COLO668 (cell line): ENCODE measurements around the gene PLEKHG4B.
A peak's percentile ranks its signal among the peaks of the same experiment; 100 is the strongest.

Experiments
- DNase-seq: peaks from one replicate; lab custom pipeline; 2025; ENCODE audit not compliant: unreplicated experiment; lab: John Stamatoyannopoulos, UW

Gene PLEKHG4B

DNA sequence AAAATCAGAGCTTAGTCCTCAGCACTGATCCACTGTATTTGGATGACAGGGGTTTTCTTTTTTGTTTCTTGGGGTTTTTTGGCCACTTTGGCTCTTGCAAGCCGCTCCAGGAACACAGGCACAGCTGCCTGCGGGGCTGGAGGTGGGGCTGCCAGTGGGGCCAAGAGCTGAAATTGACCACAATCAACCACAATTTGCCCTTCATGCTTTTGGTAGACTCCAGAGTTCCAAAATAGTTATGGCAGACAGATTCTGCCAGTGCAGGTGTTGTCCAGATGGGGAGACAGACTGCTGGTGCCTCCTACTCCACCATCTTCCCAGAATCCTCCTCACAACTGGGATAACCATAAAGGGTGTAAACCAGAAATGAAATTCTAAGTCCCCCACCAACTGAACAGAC is 36.5 kb downstream of the PLEKHG4B start:
- no peak for DNase-seq

DNA sequence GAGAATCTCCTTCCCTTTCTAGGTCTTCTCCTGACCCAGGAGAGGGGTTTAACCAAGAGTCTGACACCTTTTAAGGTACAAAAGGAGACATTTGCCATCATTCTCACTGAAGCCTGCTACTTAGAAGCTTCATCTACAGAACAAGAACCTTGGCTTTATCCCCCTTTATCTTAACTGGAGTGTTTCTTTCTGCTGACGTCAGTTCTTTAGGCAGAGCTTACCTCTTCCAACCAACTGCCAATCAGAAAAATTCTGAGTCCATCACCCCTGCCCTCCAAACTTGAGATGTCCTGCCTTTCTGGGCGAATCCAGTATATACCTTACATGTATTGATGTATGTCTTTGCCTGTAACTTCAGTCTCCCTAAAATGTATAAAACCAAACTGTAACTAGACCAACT is 37.2 kb downstream of the PLEKHG4B start:
- no peak for DNase-seq

DNA sequence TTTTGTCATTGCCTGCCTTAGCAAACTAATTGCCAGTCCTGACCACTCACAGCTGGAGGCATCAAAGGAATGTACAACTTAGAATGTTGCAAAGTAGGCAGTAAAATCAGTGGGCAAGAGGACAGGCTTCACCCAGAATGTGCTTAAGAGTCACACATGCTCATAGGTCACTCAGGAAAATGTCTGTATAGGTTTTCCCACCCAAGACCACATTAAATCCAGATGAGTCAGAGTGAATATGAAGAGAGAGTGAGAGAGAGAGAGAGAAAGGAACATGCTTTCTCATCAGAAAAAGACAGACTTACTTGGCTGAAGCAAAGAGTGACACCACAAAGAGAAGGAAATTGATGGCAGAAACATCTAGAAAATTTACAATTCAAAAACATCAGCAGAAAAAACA is 37.9 kb downstream of the PLEKHG4B start:
- DNase-seq: no peak

DNA sequence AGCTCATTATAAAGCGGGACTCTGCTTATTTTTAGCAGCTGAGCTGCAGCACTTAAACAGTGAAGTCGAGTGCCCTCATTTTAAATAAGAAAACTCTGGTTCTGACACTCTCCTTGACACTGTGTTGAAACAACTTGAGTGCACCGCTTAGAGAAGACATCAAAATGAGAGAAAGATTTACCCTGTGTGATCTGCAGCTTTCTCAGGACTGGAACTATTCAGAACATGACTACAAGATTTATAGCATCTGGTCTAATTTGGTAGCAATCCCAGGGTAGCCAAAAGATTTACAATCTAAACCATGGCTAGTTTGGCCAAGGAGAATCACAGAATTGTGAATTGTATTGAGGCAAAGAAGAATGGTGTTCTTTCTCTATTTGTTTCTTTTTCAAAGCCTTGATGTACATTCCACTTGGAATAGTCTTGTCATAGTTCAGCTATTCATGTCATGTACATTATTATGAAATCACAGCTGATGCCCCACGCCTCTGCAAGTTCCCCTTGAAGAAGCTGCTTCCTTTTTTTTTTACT is 38.7 kb downstream of the PLEKHG4B start:
- no peak for DNase-seq

DNA sequence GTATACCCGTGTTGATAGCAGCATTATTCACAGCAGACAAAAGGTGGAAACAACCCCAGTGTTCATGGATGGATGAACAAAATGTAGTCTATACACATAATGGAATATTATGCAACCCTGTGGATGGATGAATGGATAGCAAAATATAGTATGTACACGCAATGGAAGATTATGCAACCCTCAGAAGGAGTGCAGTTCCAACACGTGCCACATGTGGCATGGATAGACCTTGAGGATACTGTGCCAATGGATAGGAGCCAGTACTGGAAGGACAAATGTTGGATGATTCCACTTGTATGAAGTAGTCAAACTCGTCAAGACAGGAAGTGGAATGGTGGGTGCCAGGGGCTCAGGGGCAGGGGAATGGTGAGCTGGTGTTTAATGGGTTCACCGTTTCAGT is 44.9 kb downstream of the PLEKHG4B start:
- no peak for DNase-seq

DNA sequence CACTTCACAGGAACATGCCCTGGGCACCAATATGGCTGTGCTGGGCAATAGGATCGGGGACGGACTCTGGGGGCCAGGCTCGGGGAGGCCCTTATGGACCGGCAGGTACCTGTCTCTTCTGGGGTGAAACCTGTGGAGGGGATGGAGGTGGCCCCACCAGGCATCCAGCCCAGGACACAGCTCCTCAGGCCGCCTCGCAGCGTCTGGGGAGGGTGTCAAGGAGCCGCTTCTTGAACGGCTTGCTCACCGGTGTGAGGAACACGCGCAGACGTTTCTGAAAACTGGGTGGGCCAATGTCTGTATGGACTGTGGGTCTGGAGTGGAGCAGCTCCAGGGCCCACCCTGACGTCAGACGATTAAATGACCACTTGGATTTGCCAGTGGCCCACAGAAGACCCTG is 45.8 kb downstream of the PLEKHG4B start:
- DNase-seq: no peak

DNA sequence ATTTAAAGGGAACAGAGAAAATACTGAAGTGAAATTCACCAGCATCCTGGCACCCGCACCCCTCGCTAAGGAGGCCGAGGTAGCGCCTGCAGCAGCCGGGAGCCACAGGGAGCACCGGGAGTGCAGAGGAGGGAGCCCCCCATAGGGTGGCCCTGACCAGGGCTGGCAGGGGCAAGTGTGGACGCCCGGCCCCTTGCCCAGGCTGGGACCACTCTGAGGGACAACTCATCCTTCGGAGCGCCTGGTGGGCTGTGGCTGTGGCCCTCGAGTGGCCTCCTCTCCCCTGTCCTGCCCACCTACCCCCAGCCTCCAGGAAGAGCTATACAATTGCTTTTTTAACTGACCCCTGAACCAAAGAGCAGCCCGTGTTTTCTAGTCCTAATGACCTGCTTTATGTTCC is 47.0 kb downstream of the PLEKHG4B start:
- DNase-seq: no peak

DNA sequence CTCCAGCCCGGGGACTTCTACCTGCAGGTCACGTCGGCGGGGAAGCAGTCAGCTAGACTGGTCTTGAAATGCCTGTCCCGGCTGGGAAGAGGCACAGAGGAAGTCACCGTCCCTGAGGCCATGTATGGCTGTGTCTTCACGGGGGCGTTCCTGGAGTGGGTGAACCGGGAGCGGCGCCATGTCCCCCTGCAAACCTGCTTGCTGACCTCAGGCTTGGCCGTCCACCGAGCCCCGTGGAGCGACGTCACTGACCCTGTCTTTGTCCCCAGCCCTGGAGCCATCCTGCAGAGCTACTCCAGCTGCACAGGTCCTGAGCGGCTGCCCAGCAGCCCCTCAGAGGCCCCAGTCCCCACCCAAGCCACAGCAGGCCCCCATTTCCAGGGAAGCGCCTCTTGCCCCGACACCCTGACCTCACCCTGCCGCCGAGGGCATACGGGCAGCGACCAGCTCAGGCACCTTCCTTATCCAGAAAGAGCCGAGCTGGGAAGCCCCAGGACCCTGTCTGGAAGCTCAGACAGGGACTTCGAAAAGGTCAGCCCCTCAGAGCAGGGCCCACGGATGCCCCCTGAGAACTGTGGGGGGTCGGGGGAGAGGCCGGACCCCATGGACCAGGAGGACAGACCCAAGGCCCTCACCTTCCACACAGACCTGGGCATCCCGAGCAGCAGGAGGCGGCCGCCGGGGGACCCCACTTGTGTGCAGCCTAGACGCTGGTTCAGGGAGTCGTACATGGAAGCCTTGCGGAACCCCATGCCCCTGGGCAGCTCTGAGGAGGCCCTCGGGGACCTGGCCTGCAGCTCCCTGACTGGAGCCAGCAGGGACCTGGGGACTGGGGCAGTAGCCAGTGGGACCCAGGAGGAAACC is 47.8 kb downstream of the PLEKHG4B start:
- DNase-seq: no peak

DNA sequence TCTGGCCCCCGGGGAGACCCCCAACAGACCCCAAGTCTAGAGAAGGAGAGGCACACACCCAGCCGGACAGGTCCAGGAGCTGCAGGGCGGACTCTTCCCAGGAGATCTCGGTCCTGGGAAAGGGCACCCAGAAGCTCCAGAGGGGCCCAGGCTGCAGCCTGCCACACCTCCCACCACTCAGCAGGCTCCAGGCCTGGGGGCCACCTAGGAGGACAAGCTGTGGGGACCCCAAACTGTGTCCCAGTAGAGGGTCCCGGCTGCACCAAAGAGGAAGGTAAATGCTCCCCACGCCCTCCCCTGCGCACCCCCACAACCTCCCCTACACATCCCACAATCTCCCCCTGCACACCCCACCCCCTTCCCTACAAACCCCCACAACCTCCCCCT is 48.5 kb downstream of the PLEKHG4B start:
- no peak for DNase-seq

DNA sequence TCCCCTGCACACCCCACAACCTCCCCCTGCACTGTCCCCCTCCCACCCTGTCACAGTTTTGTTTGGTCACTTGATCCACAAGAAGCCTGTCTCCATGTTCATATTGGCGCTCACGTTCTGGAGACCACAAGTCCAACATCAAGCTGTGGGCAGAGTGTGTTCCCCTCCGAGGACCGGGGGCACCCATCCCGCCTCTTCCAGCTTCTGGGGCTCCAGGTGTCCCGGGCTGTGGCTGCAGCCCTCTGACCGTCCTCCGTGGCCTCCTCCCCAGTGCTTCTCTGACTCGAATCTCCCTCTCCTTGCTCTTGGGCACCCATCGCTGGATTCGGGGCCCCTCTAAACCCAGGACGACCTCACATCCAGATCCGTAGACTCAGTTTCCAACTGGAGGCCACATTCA is 49.2 kb downstream of the PLEKHG4B start:
- DNase-seq: no peak

DNA sequence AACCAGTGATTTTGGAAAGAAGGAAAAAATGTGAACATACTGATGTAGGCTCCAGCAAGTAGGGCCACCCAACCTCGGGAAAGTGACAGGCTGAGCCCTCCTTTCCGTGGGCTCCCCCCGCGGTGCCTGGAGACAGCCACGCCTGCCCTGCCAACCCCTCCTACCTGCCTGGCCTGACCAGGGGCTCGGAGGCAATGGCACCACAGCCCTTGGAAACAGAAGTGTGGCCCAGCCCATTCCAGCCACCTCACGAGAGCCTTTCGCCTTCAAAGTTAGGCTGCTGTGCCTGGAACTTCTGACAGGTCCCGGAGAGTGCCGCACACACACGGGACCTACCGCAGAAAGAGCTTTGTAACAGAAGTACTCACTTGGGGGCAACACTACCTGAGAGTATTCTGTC is 49.8 kb downstream of the PLEKHG4B start:
- DNase-seq: no peak

DNA sequence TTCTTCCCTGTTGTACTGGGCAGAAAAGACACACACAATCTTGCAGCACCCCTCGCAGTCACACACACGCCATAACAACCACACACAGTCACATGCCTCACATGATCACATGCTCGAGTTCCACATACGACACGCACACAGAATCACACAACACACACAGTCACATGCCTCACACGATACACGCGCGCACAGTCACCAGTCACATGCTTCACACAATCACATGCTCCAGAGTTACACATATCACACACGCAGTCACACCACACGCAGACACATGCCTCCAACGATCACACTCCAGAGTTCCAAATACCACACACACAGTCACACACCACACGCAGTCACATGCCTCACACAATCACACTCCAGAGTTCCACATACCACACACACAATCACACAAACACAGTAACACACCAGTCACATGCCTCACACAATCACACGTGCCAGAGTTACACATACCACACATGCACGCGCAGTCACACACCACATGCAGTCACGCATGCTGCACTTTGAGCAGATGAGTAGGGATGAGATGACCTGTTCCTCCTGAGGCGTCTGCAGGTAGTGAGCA is 50.4 kb downstream of the PLEKHG4B start:
- DNase-seq: no peak

DNA sequence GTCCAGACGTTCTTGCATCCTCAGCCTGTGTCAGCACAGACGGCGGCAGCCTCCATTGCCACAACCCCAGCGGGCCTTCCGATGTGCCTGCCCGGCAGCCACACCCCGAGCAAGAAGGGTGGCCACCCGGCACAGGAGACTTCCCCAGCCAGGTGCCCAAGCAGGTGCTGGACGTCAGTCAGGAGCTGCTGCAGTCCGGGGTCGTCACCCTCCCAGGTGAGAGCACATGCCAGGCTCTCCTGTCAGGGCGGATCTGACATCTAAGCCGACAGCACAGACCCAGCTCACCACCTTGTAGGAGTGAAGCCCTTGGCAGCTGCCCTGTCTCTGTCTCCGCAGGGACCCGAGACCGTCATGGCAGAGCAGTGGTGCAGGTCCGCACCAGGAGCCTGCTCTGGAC is 51.1 kb downstream of the PLEKHG4B start:
- no peak for DNase-seq

DNA sequence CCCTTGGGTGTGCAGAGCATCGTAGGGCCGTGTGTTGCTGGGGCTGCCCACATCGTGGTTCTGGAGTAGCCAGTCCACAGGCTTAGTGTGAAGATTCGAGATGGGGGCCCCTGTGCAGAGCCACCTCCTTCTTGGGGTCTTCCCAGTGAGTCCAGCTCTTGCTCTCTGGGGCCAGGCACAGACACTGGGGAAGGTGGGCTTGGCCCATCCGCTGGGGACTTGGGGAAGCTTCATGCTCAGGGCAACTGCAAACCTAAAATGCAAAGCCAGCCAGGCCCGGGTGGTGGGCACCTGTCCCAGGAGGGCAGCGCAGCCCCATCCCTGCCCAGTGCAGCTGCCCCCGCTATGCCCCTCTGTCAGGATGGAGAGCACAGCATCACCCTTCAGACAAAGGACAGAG is 53.0 kb downstream of the PLEKHG4B start:
- DNase-seq: no peak

DNA sequence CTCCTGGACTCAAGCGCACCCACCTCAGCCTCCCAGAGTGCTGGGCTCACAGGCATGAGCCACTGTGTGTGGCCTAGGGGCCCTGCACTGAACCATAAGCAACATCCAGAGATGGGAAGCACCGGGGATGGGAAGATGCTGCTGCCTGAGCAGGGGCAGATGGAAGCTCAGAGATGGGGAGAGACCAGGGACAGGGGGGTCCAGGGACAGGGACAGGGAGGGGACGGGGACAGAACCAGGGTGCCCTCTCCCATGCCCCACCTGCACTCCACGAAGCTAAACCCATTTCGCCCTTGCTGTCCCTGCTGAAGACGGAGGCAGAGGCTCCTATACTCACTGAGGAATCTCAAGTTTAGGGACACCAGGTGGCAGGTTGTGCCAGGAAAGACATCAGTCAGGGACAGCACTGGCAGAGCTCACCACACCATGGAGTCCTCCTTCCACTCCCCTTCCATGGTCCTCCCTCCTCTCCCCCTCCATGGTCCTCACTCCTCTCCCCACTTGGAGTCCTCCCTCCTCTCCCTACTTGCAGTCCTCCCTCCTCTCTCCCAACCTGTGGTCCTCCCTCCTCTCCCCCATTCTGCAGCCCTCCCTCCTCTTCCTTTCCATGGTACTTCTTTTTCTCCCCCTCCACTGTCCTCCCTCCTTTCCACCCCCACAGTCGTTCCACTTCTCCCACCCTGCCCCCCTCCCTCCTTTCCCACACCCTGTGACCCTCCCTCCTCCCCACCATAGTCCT is 53.8 kb downstream of the PLEKHG4B start:
- no peak for DNase-seq

DNA sequence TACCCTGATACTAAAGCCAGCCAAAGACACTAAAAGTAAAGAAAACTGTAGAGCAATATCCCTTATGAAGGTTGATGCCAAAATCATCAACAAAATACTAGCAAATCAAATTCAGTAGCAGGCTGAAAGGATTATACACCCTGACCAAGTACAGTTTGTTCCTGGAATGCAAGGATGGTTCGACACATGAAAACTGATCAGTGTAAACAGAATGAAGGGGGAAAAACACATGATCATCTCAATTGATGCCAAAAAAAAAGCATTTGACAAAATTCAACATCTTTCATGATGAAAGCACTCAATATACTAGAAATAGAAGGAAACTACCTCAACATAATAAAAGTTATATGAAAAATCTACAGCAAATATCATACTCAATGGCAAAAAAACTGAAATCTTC is 55.8 kb downstream of the PLEKHG4B start:
- DNase-seq: no peak

DNA sequence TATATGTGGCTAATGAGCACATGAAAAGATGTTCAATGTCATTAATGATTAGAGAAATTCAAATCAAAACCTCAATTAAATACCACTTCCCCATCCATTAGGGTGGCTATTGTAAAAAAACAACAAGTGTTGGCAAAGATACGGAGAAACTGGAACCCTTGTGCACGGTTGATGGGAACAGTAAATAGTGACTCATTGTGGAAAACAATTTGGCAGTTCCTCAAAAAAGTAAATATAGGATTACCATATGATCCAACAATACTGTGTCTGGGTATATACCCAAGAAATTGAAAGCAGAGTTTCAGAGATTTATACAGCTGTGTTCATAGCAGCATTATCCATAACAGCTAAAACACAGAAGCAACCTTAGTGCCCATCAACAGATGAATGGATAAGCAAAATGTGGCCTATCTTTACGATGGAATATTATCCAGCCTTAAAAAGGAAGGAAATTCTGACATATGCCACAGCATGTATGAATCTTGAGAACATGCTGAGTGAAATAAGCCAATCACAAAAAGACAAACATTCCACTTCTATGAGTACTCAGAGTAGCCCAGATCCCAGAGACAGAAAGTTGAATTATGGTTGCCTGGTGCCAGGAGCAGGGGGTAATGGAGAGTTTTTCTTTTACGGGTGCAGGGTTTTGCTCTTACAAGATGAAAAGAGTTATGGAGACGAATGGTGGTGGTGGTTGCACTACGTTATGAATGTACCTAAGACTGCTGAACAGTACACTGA is 57.9 kb downstream of the PLEKHG4B start:
- peak; percentile 36 for DNase-seq

DNA sequence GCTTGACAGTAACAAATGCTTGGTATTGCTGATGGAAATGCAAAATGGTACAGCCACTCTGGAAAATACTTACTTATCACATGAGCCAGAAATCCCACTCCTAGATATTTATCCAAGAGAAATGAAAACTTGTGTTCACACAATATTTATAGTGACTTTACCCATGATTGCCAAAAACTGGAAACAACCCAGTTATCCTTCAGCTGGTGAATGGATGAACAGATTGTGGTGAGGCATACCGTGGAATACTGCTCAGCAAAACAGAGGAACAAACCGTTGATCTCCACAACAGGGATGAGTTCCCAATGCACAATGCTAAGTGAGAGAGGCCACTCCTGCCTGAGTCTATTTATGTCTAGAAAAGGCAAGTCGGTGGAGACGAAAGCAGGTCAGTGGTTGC is 58.8 kb downstream of the PLEKHG4B start:
- no peak for DNase-seq

DNA sequence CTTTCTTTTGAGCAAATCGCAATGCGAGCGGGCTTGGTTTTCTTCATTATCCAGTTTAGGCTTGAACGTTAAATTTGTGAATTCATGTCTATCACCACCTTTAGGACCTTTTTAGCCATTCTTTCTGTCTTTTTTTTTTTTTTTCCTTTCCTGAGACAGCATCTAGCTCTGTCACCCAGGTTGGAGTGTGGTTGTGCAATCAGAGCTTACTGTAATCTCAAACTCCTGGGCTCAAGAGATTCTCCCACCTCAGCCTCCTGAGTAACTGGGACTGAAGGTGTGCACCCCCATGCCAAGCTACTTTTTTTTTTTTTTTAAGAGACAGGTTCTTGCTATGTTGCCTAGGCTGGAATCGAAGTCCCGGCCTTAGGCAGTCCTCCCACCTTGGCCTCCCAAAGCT is 60.1 kb downstream of the PLEKHG4B start:
- no peak for DNase-seq

DNA sequence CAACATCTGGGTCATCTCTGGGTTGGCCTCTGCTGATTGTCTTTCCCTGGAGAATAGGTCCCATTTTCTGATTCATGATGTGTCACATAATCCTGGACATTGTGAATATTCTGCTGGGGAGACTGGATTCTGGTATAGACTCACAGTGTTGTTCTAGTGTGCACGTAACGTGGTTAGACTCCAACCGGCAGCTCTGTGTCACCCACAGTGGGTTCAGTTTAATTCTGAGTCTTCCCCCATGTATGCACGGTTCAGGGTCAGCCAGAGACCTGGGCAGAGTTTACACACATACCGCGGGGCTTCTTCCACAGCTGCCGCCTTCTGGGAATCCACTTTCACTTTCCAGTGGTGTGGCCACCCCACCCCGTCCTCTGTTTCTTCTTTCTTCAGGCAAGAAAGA is 61.3 kb downstream of the PLEKHG4B start:
- DNase-seq: no peak

DNA sequence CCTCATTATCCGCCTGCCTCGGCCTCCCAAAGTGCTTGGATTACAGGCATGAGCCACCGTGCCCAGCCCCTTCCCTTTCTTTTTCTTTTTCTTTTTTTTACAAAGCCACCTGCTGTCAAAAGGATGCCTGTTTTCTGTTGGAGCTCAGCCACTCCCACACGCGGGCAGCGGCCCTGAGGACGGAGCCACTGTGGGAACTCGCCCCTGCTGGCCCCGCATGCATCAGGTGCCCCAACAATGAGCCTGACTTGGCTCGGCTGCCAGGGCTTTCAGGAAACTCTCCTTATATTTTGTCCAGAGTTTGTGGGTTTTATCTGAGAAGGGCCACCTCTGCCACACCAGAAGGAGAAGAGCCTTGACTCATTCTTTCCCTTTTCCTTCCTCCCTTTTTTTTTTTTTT is 62.3 kb downstream of the PLEKHG4B start:
- no peak for DNase-seq
